Measurements from ENCODE around the gene TMEM200C. TPM values are rescaled to one million over a fixed set of nuclear protein-coding genes. Genes with fewer than 3 reads are reported as not detected.
A peak's percentile ranks its signal among the peaks of the same experiment; 100 is the strongest.

Gene TMEM200C
- total RNA-seq, 8 experiments from 2014 or later: 0.56 to 19.1 (median 6.9) TPM

GRCh38 chr18:5912566-5912965 lies 17.2 kb upstream of the TMEM200C start:
- H3K4me3 ChIP-seq: no peak overlapping the region
- in situ Hi-C loops (cut with MboI; ENCODE audit: low pct_unique_long_range_greater_than_20kb in 2 of 9, low sequenced_read_pairs in 9 of 9, unreplicated experiment in 9 of 9): no loop called here
- H3K4me1 ChIP-seq (replicated peaks in 1 of 2): peaks cover 8% of the 10 kb centered on the region in 2 donors
- peak in 3 of 8 experiments; percentile 89 to 90 (median 90) for ATAC-seq (replicated peaks in 6 of 8)
- no peak overlapping the region for H3K27ac ChIP-seq
- WGBS, 10 experiments: 0 to 94% (median 76%) methylated on average over 1 to 7 of the region's 7 CpGs

- H3K4me1 ChIP-seq (replicated peaks in 1 of 2): peaks cover 8% of the 10 kb centered on the region in 2 donors
- H3K27ac ChIP-seq: no peak overlapping the region
- WGBS, 10 experiments: 12 to 100% (median 57%) methylated on average over 1 to 2 of the region's 2 CpGs
- peak in 4 of 8 experiments; percentile 5 to 31 (median 16) for ATAC-seq (replicated peaks in 6 of 8)
- no peak overlapping the region for H3K4me3 ChIP-seq
- in situ Hi-C loops (cut with MboI; ENCODE audit: low pct_unique_long_range_greater_than_20kb in 2 of 9, low sequenced_read_pairs in 9 of 9, unreplicated experiment in 9 of 9): no loop called here
These were observed 13.8 kb upstream of the TMEM200C start for GRCh38 chr18:5909125-5909524.

GRCh38 chr18:5903386-5903785 lies 8.1 kb upstream of the TMEM200C start:
- H3K4me3 ChIP-seq: no peak overlapping the region
- H3K27ac ChIP-seq: no peak overlapping the region
- ATAC-seq (replicated peaks in 6 of 8): no peak
- WGBS, 10 experiments: 41 to 94% (median 88%) methylated on average over 3 to 10 of the region's 10 CpGs; no CpG with 5 or more reads in 3 of the 10 experiments
- in situ Hi-C loops (cut with MboI; ENCODE audit: low pct_unique_long_range_greater_than_20kb in 2 of 9, low sequenced_read_pairs in 9 of 9, unreplicated experiment in 9 of 9): no loop called here
- peaks cover 0 to 2% of the 10 kb centered on the region in 2 donors for H3K4me1 ChIP-seq (replicated peaks in 1 of 2)

GRCh38 chr18:5900262-5900661 lies 4.9 kb upstream of the TMEM200C start:
- Histone ChIP-seq H3K4me3 (no peak overlapping the region), H3K27ac (no peak overlapping the region), H3K4me1 (replicated peaks in 1 of 2) (peaks cover 6% of the 10 kb centered on the region in 2 donors)
- in situ Hi-C loops (cut with MboI; ENCODE audit: low pct_unique_long_range_greater_than_20kb in 2 of 9, low sequenced_read_pairs in 9 of 9, unreplicated experiment in 9 of 9): no loop called here
- ATAC-seq (replicated peaks in 6 of 8): peak in 3 of 8 experiments; percentile 7 to 49 (median 9)
- 50 to 100% (median 83%) methylated on average over 1 to 6 of the region's 6 CpGs for WGBS, 10 experiments

- WGBS, 10 experiments: 54 to 100% (median 96%) methylated on average over 1 to 3 of the region's 3 CpGs; no CpG with 5 or more reads in 2 of the 10 experiments
- in situ Hi-C loops (cut with MboI; ENCODE audit: low pct_unique_long_range_greater_than_20kb in 2 of 9, low sequenced_read_pairs in 9 of 9, unreplicated experiment in 9 of 9): loop anchor here in 6 of 9 experiments (25.0 kb wide), 5 partner anchors 212 to 987 kb away; no protein-coding TSS in a partner anchor
- H3K4me1 ChIP-seq (replicated peaks in 1 of 2): peaks cover 6% of the 10 kb centered on the region in 2 donors
- H3K27ac ChIP-seq: no peak overlapping the region
- ATAC-seq (replicated peaks in 6 of 8): no peak
- H3K4me3 ChIP-seq: no peak overlapping the region
These were observed 4.5 kb upstream of the TMEM200C start for GRCh38 chr18:5899835-5900234.

GRCh38 chr18:5895876-5896740 lies 786 bp upstream of the TMEM200C start:
- Histone ChIP-seq H3K4me1 (replicated peaks in 1 of 2) (peaks cover 20 to 21% of the 10 kb centered on the region in 2 donors), H3K27ac (peak overlapping the region; percentile 42 to 80), H3K4me3 (peak overlapping the region; percentile 69 to 91 (median 74))
- in situ Hi-C loops (cut with MboI; ENCODE audit: low pct_unique_long_range_greater_than_20kb in 2 of 9, low sequenced_read_pairs in 9 of 9, unreplicated experiment in 9 of 9): loop anchor here in 6 of 9 experiments (25.0 kb wide), 5 partner anchors 216 to 991 kb away; no protein-coding TSS in a partner anchor
- WGBS, 10 experiments: 0 to 40% (median 12%) methylated on average over 1 to 7 of the region's 41 CpGs; no CpG with 5 or more reads in 4 of the 10 experiments
- peak; percentile 69 to 77 (median 74) for ATAC-seq (replicated peaks in 6 of 8)

GRCh38 chr18:5894611-5895298 lies 567 bp downstream of the TMEM200C start:
- Histone ChIP-seq H3K4me1 (replicated peaks in 1 of 2) (peaks cover 20 to 21% of the 10 kb centered on the region in 2 donors), H3K27ac (peak overlapping the region; percentile 42 to 80), H3K4me3 (peak overlapping the region; percentile 69 to 91 (median 74))
- ATAC-seq (replicated peaks in 6 of 8): peak; percentile 8 to 42 (median 22)
- in situ Hi-C loops (cut with MboI; ENCODE audit: low pct_unique_long_range_greater_than_20kb in 2 of 9, low sequenced_read_pairs in 9 of 9, unreplicated experiment in 9 of 9): loop anchor here in 6 of 9 experiments (25.0 kb wide), 5 partner anchors 218 to 993 kb away; no protein-coding TSS in a partner anchor
- 0 to 40% (median 0%) methylated on average over 1 to 5 of the region's 56 CpGs; no CpG with 5 or more reads in 7 of the 10 experiments for WGBS, 10 experiments

- no peak for ATAC-seq (replicated peaks in 6 of 8)
- H3K4me3 ChIP-seq: peak overlapping the region; percentile 69 to 91 (median 74)
- 0 to 86% (median 8%) methylated on average over 1 to 8 of the region's 13 CpGs; no CpG with 5 or more reads in 2 of the 10 experiments for WGBS, 10 experiments
- in situ Hi-C loops (cut with MboI; ENCODE audit: low pct_unique_long_range_greater_than_20kb in 2 of 9, low sequenced_read_pairs in 9 of 9, unreplicated experiment in 9 of 9): loop anchor here in 6 of 9 experiments (25.0 kb wide), 5 partner anchors 218 to 993 kb away; no protein-coding TSS in a partner anchor
- H3K4me1 ChIP-seq (replicated peaks in 1 of 2): peaks cover 20 to 21% of the 10 kb centered on the region in 2 donors
- peak overlapping the region in 1 of 2 donors; percentile 80 for H3K27ac ChIP-seq
These were observed 1.2 kb downstream of the TMEM200C start for GRCh38 chr18:5893956-5894610.

- H3K27ac ChIP-seq: no peak overlapping the region
- H3K4me1 ChIP-seq (replicated peaks in 1 of 2): peaks cover 20 to 21% of the 10 kb centered on the region in 2 donors
- ATAC-seq (replicated peaks in 6 of 8): no peak
- in situ Hi-C loops (cut with MboI; ENCODE audit: low pct_unique_long_range_greater_than_20kb in 2 of 9, low sequenced_read_pairs in 9 of 9, unreplicated experiment in 9 of 9): loop anchor here in 6 of 9 experiments (25.0 kb wide), 5 partner anchors 219 to 994 kb away; no protein-coding TSS in a partner anchor
- peak overlapping the region; percentile 69 to 91 (median 74) for H3K4me3 ChIP-seq
These were observed 2.4 kb downstream of the TMEM200C start for GRCh38 chr18:5892823-5893431.

GRCh38 chr18:5891854-5892215 lies 3.5 kb downstream of the TMEM200C start:
- ATAC-seq (replicated peaks in 6 of 8): no peak
- H3K27ac ChIP-seq: no peak overlapping the region
- no peak overlapping the region for H3K4me3 ChIP-seq
- in situ Hi-C loops (cut with MboI; ENCODE audit: low pct_unique_long_range_greater_than_20kb in 2 of 9, low sequenced_read_pairs in 9 of 9, unreplicated experiment in 9 of 9): loop anchor here in 6 of 9 experiments (25.0 kb wide), 5 partner anchors 220 to 995 kb away; no protein-coding TSS in a partner anchor
- H3K4me1 ChIP-seq (replicated peaks in 1 of 2): peaks cover 15% of the 10 kb centered on the region in 2 donors
- 60 to 100% (median 100%) methylated on average over 1 to 3 of the region's 15 CpGs; no CpG with 5 or more reads in 6 of the 10 experiments for WGBS, 10 experiments

- peaks cover 14 to 15% of the 10 kb centered on the region in 2 donors for H3K4me1 ChIP-seq (replicated peaks in 1 of 2)
- H3K4me3 ChIP-seq: no peak overlapping the region
- 80 to 100% (median 93%) methylated on average over 1 to 14 of the region's 70 CpGs; no CpG with 5 or more reads in 4 of the 10 experiments for WGBS, 10 experiments
- H3K27ac ChIP-seq: no peak overlapping the region
- ATAC-seq (replicated peaks in 6 of 8): no peak
- in situ Hi-C loops (cut with MboI; ENCODE audit: low pct_unique_long_range_greater_than_20kb in 2 of 9, low sequenced_read_pairs in 9 of 9, unreplicated experiment in 9 of 9): loop anchor here in 6 of 9 experiments (25.0 kb wide), 5 partner anchors 221 to 996 kb away; no protein-coding TSS in a partner anchor
These were observed 4.0 kb downstream of the TMEM200C start for GRCh38 chr18:5891184-5891853.

Data from motor neuron (in vitro differentiated cells).